Bone marrow (tissue), 2 donors: ENCODE data around the gene ADAM19.
A peak's percentile ranks its signal among the peaks of the same experiment; 100 is the strongest.
"Not testable (repeated sequence)": the region's sequence is repeated elsewhere in the genome, so short reads cannot be mapped to it uniquely, and the experiment has no call there.

Experiments
- DNase-seq, 2 donors: peaks; one replicate each; lab custom pipeline; 2025; lab: John Stamatoyannopoulos, UW

ADAM19 gene

DNA sequence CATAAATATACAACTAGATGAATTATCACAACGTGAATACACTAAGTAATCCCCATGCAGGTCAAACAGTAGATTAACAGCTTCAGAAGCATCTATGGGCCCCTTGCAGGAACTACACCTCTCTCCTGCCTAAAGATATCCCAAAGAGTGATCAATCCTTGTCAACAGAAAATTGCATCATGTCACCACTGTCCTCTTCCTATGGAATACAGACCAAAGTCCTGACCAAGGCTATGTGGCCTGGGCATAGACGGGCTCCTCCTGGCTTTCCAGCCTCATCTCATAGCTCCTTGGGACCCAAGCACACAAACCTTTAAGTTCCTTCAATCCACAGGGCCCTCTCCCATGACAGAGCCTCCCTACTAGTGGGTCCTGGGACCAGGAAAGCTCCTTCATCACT is 90.2 kb downstream of the ADAM19 start:
- DNase-seq, result no peak

DNA sequence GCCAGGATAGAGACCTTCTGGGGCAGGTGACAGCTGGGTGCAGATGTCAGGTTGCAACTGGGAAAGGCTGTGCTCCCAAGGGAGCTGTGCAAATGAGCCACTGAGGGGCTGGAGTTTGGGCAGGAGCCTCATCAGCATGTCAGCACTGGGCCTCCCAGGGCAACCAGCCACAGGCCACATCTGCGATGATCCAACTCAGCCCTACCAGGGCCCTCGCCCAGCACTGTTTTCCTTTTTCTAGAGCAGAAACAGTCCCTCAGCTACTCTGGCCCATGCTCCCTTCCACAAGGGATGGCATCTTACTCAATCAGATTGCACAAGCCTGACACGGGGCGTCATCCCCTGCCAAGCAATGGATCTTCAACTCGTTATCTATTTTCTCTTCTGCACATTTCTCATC is 90.8 kb downstream of the ADAM19 start:
- DNase-seq, result no peak

GRCh38 chr5:157482702-157483101 is 92.9 kb downstream of the ADAM19 start:
- not testable (repeated sequence) for DNase-seq

GRCh38 chr5:157481666-157482065 is 93.9 kb downstream of the ADAM19 start:
- DNase-seq, result no peak

GRCh38 chr5:157481265-157481664 is 94.3 kb downstream of the ADAM19 start:
- DNase-seq, result no peak

DNA sequence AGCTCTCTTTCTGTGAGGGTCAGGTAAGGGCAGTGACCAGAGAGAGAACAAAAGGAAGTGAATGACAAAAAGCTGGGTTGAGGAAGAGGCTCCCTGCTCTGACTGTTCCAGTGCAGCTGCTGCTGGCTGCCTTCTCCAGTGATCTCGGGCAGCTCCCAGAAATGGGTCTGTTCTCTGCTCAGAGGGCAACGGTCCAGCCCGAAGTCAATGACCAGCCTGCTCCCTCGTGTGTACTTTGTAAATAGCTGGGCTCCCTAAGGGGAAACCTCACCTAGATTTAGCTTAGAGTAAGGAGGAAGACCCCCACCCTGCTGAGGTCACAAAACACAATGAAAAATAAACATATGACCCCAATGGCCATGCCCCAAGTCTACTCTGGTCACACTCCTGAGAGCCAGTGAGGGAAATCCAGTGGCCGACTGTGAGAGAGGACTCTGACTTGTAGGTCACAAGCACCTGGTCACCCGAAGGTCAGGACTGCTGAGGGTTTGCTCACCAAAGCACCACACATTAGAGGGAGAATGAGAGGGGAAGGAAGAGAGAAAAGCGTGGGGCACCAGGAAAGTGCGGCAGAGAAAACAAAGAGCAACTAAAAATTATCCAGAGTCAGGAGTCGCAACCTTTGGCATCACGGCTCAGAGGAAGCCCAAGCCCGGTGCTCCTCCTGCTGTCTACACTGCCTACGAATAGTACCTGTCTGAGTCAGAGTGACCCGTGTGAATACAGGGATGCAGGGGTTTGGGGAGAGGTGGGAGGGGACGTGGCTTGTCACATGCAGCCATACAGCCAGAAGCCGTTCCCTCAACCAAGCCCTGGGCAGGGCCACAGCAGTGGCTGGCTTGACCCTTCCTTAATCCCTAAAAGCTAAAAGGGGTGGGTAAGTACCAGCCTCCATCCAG is 95.7 kb downstream of the ADAM19 start:
- DNase-seq, result no peak

DNA sequence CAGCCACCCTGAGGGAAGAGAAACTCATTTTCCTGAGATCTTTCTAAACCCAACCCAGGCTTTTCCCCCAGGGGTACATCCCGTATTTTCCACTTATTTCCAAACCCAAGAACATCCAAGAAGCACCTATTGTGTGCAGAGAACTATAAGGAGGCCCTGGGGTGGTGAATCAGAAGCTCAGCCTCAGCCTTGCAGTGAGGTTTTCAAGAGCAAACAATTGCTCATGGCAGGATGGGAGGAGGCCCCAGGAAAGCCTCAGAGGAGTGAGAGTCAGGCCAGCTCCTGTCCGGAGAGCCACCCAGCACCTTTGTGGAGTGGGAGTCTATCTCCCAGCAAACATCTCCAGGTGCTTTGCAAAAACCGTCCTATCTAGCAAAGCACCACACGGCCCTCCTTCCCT is 96.4 kb downstream of the ADAM19 start:
- DNase-seq, result no peak

DNA sequence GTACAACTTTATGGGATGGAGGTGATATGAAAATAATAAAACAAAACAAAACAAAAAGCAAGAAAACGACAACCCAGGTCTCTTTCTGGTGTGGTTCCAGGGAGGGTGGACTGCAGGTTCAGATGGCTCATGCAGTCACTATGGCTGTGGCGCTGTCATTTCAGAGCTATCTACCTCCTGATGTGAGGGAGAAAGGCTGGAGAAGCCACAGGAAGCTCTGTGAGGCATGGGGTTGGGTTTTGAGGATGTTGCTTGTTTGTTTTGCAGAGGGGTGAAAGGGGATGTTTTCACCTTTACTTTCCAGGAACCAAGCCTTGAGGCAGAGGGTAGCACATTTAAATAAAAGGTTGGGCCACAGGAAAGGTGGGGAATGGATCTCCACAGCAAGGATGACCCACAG is 96.8 kb downstream of the ADAM19 start:
- no peak for DNase-seq

DNA sequence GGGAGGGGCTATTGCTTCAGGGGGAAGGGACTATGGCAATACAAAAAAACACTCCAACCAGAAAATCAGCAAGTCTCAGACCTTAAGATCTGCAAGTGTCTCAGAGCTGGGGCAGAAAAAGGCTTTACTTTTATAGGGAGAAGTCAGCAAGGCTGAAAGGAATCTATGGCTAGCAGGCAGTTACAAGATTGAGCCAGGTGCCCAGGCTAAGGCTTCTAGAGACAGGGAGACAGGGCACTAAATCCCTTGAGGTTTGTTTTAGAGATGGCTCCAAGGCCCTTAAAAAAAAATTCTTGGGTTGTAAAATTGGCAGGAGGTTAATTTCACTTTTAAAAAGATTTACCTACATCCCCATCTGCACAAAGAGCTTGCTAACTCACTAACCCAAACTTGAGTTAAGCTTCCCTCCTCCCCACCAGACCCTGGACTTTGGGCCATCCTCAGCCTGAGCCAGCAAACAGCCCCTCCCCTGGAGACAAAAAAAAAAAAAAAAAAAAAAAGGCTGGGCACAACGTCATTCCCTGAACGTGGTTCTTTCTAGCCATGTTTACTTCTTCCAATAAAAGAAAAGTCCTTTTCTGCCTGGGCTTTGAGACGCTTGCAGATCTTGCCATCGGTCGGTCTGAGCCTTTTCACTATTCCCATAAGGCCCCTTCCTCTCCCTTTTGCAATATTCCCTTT is 97.6 kb downstream of the ADAM19 start:
- DNase-seq, result no peak

- peak in 1 of 2 donors; percentile 3 for DNase-seq
Measured at GRCh38 chr5:157476702-157477408, 98.7 kb downstream of the ADAM19 start.

GRCh38 chr5:157475432-157475831 is 100.1 kb downstream of the ADAM19 start:
- no peak for DNase-seq

DNA sequence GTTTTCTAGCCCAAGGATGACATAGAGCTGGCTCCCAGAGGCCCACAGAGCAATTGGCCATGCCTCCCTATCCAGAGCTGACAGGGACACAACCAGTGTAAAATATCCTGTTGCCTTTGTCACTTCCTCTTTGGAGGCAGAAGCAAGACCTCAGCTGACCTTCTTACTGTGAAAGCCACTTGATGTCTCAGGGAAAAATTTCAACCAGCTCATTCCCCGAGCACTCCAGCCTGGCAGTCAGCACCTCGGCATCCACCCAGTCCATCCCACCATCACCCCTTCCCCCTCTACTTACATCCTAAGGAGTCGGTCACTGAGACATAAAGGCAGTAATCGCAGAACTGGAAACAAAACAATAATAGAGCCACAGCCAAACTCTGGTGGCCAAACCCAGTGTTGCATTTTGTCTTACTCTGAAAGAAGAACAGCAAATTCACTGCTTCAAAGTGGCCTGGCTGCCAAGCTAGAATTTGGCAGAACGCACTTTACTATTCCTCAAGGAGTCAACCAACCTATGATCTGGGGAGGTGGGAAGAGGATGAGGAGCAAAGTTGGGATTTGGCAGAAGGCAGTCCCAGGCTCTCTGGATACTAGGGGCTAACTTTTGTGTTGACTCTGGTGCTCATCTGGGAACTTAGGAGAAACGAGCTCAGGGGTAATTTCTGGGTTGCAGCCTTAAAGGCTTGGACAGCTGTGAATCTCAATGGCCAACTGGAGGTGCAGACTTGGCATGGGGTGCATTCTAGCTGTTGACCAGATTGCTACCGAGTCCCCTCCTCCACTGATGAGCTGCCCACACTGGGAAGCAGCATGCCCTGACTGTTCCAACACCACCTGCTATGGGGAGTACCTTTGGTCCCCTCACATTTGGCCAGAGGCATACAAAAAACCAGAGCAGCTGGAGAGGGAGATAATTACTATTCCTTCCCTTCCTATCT is 101.9 kb downstream of the ADAM19 start:
- DNase-seq, result no peak

- no peak for DNase-seq
Measured at GRCh38 chr5:157471709-157472108, 103.9 kb downstream of the ADAM19 start.

- no peak for DNase-seq
Measured at GRCh38 chr5:157470631-157471030, 104.9 kb downstream of the ADAM19 start.

- no peak for DNase-seq
Measured at GRCh38 chr5:157469687-157470086, 105.9 kb downstream of the ADAM19 start.

GRCh38 chr5:157469073-157469472 is 106.5 kb downstream of the ADAM19 start:
- DNase-seq, result no peak

DNA sequence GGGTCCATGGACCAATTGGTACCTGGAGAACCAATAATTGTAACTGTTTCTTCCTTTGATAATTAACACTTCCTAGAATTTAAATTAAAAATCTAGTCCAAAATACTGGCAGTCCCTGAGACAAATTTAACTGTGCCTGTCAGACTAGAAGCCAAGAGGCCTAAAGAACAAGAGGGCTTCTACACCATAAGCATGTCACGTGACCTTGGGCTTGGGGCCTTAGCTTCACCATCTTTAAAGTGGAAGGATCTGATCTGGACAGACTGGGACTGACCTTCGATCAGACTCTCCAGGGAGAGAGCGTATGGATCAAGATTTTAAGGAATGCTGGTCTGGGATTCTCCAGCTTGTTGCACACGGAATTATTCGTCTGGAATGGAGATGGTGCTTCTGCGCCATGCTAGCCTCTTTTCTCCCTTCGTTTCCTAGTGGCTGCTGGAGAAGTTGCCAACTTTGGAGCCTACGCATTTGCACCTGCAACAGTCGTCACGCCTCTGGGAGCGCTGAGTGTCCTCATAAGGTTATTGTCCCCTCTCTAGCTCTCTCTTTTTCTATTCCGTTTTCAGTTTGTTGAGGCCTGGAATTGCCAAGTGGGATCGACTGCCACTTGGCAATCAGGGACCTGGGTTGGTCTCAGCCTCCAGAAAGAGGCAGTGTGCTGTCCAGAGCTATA is 107.1 kb downstream of the ADAM19 start:
- DNase-seq, result no peak

DNA sequence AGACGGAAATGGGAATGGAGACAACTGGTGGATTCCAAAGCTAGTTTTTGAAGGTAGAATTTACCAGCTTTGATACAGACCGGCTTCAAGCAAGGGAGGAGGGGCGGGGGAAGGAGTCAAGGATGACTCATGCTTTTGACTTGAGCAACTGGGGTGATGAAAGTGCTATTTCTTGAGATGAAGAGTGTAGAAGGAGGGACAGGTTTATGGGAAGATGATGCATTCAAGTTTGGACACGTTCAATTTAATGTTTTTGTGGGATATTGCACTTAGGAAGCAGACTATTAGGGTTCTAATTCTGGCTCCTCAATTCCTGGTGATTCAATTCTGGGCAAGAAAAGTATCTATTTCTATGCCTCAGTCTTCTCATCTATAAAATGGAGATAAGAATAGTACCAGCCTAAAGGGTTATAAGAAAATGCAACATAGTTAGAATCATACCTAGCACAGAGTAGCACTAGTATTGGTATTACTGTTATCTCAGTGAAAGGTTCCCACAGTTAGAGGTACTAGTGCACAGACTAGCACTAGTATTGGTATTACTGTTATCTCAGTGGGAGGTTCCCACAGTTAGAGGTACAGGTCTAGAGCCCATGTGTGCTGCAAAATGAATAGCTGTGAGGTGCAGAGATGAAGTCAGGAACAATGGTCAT is 110.9 kb downstream of the ADAM19 start:
- DNase-seq, result no peak

- peak in 1 of 2 donors; percentile 23 for DNase-seq
Measured at GRCh38 chr5:157463621-157464518, 111.7 kb downstream of the ADAM19 start.
